Loucy (cell line): ENCODE measurements around the gene PAK1.

Experiments
- CTCF ChIP-seq: fragments of 200-600 bp; sonication (generic); conservative IDR thresholded peaks from 2 replicates; pipeline ENCODE4 v1.5.1; 2014; ENCODE audit warnings: mild to moderate bottlenecking, antibody characterized with exemption, low read length
- EZH2phosphoT487 ChIP-seq: fragments of 200-600 bp; IDR thresholded peaks from 2 replicates; pipeline ENCODE4 v1.6.1; 2018; ENCODE audit warnings: antibody characterized with exemption, mild to moderate bottlenecking, moderate library complexity, borderline replicate concordance

GRCh38 chr11:77497368-77497767 is 23.5 kb upstream of the PAK1 start:
- TF ChIP-seq CTCF (no peak), EZH2phosphoT487 (no peak)
